Measurements from ENCODE around the gene MPHOSPH10. TPM values are rescaled to one million over a fixed set of nuclear protein-coding genes. Genes with fewer than 3 reads are reported as not detected.
A peak's percentile ranks its signal among the peaks of the same experiment; 100 is the strongest.
"Not testable (repeated sequence)": the region's sequence is repeated elsewhere in the genome, so short reads cannot be mapped to it uniquely, and the experiment has no call there.

Gene MPHOSPH10
- total RNA-seq, 1 experiment from 2014 or later, result 34.1 TPM

DNA sequence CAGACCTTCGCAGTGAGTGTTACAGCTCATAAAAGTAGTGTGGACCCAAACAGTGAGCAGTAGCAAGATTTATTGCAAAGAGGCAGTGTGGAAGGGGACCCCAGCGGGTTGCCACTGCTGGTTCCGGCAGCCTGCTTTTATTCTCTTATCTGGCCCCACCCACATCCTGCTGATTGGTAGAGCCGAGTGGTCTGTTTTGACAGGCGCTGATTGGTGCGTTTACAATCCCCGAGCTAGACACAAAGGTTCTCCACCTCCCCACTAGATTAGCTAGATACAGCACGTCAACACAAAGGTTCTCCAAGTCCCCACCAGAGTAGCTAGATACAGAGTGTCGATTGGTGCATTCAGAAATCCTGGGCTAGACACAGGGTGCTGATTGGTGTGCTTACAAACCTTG lies 38.6 kb upstream of the MPHOSPH10 start:
- H3K36me3 ChIP-seq (ENCODE audit: control insufficient read depth, insufficient read depth, low read length); H3K4me1 ChIP-seq (ENCODE audit: control insufficient read depth, insufficient read depth, low read length); H3K9me3 ChIP-seq (ENCODE audit: control insufficient read depth, insufficient read depth, low read depth, low read length); BruUV-seq (replicated peaks); in situ Hi-C loops (cut with HindIII; ENCODE audit: low pct_unique_long_range_greater_than_20kb, low sequenced_read_pairs); intact Hi-C loops (cut with micrococcal nuclease; ENCODE audit: unreplicated experiment); ATAC-seq; H3K27me3 ChIP-seq (ENCODE audit: control insufficient read depth, insufficient read depth, low read length); H3K27ac ChIP-seq (ENCODE audit: low read length); POLR2A ChIA-PET; DNase-seq (ENCODE audit: low read depth, low spot score); H3K4me3 ChIP-seq (ENCODE audit: low read depth in 2 of 2, low read length in 2 of 2): not testable (repeated sequence)
- CTCF ChIA-PET, result interaction anchor here (0.6 to 0.9 kb wide), 2 partner anchors 208 to 790 kb away, joined by 3 to 4 read pairs; no protein-coding TSS in a partner anchor

DNA sequence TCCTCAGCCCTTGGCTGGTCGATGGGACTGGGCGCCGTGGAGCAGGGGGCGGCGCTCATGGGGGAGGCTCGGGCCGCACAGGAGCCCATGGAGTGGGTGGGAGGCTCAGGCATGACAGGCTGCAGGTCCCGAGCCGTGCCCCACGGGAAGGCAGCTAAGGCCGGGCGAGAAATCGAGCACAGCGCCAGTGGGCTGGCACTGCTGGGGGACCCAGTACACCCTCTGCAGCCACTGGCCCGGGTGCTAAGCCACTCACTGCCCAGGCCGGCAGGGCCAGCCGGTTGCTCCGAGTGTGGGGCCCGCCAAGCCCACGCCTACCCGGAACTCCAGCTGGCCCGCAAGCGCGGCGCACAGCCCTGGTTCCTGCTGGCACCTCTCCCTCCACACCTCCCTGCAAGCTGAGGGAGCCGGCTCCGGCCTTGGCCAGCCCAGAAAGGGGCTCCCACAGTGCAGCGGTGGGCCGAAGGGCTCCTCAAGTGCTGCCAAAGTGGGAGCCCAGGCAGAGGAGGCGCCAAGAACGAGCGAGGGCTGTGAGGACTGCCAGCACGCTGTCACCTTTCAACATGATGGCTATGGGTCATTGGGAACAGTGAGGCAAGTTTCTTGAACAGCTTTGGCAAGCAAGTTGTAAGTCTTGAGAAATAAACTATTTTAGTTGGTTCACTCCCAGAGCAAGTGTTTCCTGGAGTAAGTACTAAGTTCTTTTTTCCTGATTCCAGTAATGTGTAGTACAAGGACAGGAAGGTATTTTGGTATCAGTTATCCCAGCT lies 37.8 kb upstream of the MPHOSPH10 start:
- CTCF ChIA-PET; H3K4me3 ChIP-seq (ENCODE audit: low read depth in 2 of 2, low read length in 2 of 2); H3K9me3 ChIP-seq (ENCODE audit: control insufficient read depth, insufficient read depth, low read depth, low read length); ATAC-seq; H3K36me3 ChIP-seq (ENCODE audit: control insufficient read depth, insufficient read depth, low read length); intact Hi-C loops (cut with micrococcal nuclease; ENCODE audit: unreplicated experiment); BruUV-seq (replicated peaks); H3K27ac ChIP-seq (ENCODE audit: low read length); in situ Hi-C loops (cut with HindIII; ENCODE audit: low pct_unique_long_range_greater_than_20kb, low sequenced_read_pairs); DNase-seq (ENCODE audit: low read depth, low spot score); H3K4me1 ChIP-seq (ENCODE audit: control insufficient read depth, insufficient read depth, low read length); POLR2A ChIA-PET; H3K27me3 ChIP-seq (ENCODE audit: control insufficient read depth, insufficient read depth, low read length): not testable (repeated sequence)

DNA sequence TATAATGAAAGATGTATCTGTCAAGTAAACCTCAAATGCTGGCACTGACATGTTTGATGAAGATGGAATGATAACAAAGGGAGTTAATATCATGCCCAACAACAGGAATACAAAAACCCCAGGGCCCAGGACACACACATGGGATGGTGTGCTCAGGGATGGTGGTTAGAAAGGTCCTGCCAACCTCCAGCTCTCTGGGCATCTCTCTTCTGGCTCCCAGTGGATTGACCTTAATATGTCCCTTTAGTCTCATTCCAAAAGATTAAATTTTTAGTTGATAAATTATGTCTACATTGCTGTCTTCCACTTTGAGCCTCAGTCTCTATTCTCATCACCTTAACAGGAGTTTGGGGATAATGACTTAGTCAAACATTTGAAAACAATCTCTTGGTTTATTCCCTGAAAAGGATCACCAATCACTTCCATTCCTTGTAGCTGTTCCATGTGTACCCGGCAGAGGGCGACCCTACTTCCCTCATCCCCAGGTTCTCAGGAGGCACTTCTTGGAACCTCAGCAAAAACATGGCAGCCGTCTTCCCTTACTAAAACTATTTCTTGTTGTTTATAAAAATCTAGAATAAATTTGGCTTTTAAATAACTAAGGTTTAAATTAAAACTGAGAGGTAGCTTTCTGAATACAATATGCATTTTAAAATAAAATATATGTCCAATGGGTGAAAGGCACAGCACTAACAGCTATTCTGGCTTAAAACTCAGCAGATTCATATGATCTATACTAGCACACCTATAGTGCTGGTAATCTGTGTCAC lies 30.1 kb upstream of the MPHOSPH10 start:
- Histone ChIP-seq H3K4me3 (ENCODE audit: low read depth in 2 of 2, low read length in 2 of 2) (no peak overlapping the region), H3K36me3 (ENCODE audit: control insufficient read depth, insufficient read depth, low read length) (no peaks in the 10 kb centered on the region), H3K4me1 (ENCODE audit: control insufficient read depth, insufficient read depth, low read length) (no peaks in the 10 kb centered on the region), H3K9me3 (ENCODE audit: control insufficient read depth, insufficient read depth, low read depth, low read length) (no peaks in the 10 kb centered on the region), H3K27ac (ENCODE audit: low read length) (no peak overlapping the region), H3K27me3 (ENCODE audit: control insufficient read depth, insufficient read depth, low read length) (no peaks in the 10 kb centered on the region; the same call in 1 of the 2 replicates)
- ChIA-PET POLR2A (no interaction called here), CTCF (interaction anchor here (0.8 to 1.0 kb wide), 3 partner anchors 56 to 231 kb away, joined by 3 to 15 read pairs (median 5); partner anchors contain the start of gene ZNF638)
- intact Hi-C loops (cut with micrococcal nuclease; ENCODE audit: unreplicated experiment) (no loop called here), in situ Hi-C loops (cut with HindIII; ENCODE audit: low pct_unique_long_range_greater_than_20kb, low sequenced_read_pairs) (no loop called here)
- TF ChIP-seq, protein P1, sequence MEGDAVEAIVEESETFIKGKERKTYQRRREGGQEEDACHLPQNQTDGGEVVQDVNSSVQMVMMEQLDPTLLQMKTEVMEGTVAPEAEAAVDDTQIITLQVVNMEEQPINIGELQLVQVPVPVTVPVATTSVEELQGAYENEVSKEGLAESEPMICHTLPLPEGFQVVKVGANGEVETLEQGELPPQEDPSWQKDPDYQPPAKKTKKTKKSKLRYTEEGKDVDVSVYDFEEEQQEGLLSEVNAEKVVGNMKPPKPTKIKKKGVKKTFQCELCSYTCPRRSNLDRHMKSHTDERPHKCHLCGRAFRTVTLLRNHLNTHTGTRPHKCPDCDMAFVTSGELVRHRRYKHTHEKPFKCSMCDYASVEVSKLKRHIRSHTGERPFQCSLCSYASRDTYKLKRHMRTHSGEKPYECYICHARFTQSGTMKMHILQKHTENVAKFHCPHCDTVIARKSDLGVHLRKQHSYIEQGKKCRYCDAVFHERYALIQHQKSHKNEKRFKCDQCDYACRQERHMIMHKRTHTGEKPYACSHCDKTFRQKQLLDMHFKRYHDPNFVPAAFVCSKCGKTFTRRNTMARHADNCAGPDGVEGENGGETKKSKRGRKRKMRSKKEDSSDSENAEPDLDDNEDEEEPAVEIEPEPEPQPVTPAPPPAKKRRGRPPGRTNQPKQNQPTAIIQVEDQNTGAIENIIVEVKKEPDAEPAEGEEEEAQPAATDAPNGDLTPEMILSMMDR (IDR thresholded peaks at IDR 0.05), result peak; percentile 91
- TF ChIP-seq TCF7L2 (IDR thresholded peaks at IDR 0.05; ENCODE audit: low read depth, low read length) (no peak), SIN3A (IDR thresholded peaks at IDR 0.05; ENCODE audit: borderline replicate concordance, insufficient read depth, low read depth, low read length) (no peak), POLR2AphosphoS5 (IDR thresholded peaks at IDR 0.05; ENCODE audit: low read depth, low read length) (no peak)
- TF ChIP-seq, protein P2, sequence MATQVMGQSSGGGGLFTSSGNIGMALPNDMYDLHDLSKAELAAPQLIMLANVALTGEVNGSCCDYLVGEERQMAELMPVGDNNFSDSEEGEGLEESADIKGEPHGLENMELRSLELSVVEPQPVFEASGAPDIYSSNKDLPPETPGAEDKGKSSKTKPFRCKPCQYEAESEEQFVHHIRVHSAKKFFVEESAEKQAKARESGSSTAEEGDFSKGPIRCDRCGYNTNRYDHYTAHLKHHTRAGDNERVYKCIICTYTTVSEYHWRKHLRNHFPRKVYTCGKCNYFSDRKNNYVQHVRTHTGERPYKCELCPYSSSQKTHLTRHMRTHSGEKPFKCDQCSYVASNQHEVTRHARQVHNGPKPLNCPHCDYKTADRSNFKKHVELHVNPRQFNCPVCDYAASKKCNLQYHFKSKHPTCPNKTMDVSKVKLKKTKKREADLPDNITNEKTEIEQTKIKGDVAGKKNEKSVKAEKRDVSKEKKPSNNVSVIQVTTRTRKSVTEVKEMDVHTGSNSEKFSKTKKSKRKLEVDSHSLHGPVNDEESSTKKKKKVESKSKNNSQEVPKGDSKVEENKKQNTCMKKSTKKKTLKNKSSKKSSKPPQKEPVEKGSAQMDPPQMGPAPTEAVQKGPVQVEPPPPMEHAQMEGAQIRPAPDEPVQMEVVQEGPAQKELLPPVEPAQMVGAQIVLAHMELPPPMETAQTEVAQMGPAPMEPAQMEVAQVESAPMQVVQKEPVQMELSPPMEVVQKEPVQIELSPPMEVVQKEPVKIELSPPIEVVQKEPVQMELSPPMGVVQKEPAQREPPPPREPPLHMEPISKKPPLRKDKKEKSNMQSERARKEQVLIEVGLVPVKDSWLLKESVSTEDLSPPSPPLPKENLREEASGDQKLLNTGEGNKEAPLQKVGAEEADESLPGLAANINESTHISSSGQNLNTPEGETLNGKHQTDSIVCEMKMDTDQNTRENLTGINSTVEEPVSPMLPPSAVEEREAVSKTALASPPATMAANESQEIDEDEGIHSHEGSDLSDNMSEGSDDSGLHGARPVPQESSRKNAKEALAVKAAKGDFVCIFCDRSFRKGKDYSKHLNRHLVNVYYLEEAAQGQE (IDR thresholded peaks at IDR 0.05; ENCODE audit: insufficient read depth in 1 of 2, low read depth in 2 of 2, low read length in 1 of 2), result no peak
- BruUV-seq (replicated peaks), result no TSS peak
- ATAC-seq (peak; percentile 92), DNase-seq (ENCODE audit: low read depth, low spot score) (peak; percentile 43)
